MM.1S (cell line): ENCODE results near the gene FAM184A.

Experiments
- EZH2 ChIP-seq: fragments of 300-600 bp; sonication (generic); optimal IDR thresholded peaks from 2 replicates; pipeline ENCODE3; 2017; ENCODE audit warnings: low read depth, mild to moderate bottlenecking, antibody characterized with exemption, low read length, mixed read lengths
- TF ChIP-seq, protein P1 (sequence below): fragments of 300-600 bp; sonication (generic); IDR thresholded peaks from 2 replicates; pipeline ENCODE4 v1.5.1; 2016; ENCODE audit warnings: antibody characterized with exemption, low read length, mixed read lengths

- TF ChIP-seq, protein P1, sequence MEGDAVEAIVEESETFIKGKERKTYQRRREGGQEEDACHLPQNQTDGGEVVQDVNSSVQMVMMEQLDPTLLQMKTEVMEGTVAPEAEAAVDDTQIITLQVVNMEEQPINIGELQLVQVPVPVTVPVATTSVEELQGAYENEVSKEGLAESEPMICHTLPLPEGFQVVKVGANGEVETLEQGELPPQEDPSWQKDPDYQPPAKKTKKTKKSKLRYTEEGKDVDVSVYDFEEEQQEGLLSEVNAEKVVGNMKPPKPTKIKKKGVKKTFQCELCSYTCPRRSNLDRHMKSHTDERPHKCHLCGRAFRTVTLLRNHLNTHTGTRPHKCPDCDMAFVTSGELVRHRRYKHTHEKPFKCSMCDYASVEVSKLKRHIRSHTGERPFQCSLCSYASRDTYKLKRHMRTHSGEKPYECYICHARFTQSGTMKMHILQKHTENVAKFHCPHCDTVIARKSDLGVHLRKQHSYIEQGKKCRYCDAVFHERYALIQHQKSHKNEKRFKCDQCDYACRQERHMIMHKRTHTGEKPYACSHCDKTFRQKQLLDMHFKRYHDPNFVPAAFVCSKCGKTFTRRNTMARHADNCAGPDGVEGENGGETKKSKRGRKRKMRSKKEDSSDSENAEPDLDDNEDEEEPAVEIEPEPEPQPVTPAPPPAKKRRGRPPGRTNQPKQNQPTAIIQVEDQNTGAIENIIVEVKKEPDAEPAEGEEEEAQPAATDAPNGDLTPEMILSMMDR: no peak
- TF ChIP-seq EZH2: no peak
These were observed 52.7 kb downstream of the FAM184A start for GRCh38 chr6:119025793-119026192.
